Smooth muscle cell (in vitro differentiated cells): ENCODE results near the gene OR4K15. TPM values are rescaled to one million over a fixed set of nuclear protein-coding genes. Genes with fewer than 3 reads are reported as not detected.

Experiments
- DNase-seq: peaks from one replicate; lab custom pipeline; 2025; ENCODE audit not compliant: unreplicated experiment; lab: John Stamatoyannopoulos, UW
- H2AFZ ChIP-seq: fragments of 200-600 bp; sonication (generic); 2 replicates; pipeline ENCODE4 v1.6.0; 2016; ENCODE audit warnings: antibody characterized with exemption, low read depth, mild to moderate bottlenecking
- H3F3A ChIP-seq: fragments of 200-600 bp; sonication (generic); 2 replicates; pipeline ENCODE4 v1.6.0; 2017; ENCODE audit warnings: antibody characterized with exemption, low read depth
- H3K27ac ChIP-seq: fragments of 200-600 bp; sonication (generic); 2 replicates; pipeline ENCODE4 v1.5.1; 2016; ENCODE audit warnings: low read depth, mild to moderate bottlenecking
- H3K27me3 ChIP-seq: fragments of 200-600 bp; sonication (generic); 2 replicates; pipeline ENCODE4 v1.6.1; 2016; ENCODE audit warnings: low read depth, mild to moderate bottlenecking
- H3K36me3 ChIP-seq: fragments of 200-600 bp; sonication (generic); 2 replicates; pipeline ENCODE4 v1.5.1; 2016; ENCODE audit warnings: low read depth
- H3K4me1 ChIP-seq: fragments of 200-600 bp; sonication (generic); 2 replicates; pipeline ENCODE4 v1.5.1; 2016; ENCODE audit warnings: low read depth
- H3K4me2 ChIP-seq: fragments of 200-600 bp; sonication (generic); 2 replicates; pipeline ENCODE4 v1.6.0; 2016; ENCODE audit warnings: mild to moderate bottlenecking
- H3K4me3 ChIP-seq: fragments of 200-600 bp; sonication (generic); 2 replicates; pipeline ENCODE4 v1.5.1; 2016; ENCODE audit warnings: mild to moderate bottlenecking
- H3K79me2 ChIP-seq: fragments of 200-600 bp; sonication (generic); 2 replicates; pipeline ENCODE4 v1.6.0; 2016; ENCODE audit warnings: low read depth, mild to moderate bottlenecking
- H3K9ac ChIP-seq: fragments of 200-600 bp; sonication (generic); 2 replicates; pipeline ENCODE4 v1.6.0; 2016; ENCODE audit warnings: low read depth
- H3K9me3 ChIP-seq: fragments of 200-600 bp; sonication (generic); replicated peaks from 2 replicates; pipeline ENCODE4 v1.5.1; 2016; ENCODE audit warnings: low read depth
- H4K20me1 ChIP-seq: fragments of 200-600 bp; sonication (generic); 2 replicates; pipeline ENCODE4 v1.6.0; 2016; ENCODE audit warnings: low read depth
- CTCF ChIP-seq: fragments of 200-600 bp; sonication (generic); IDR thresholded peaks from 2 replicates; pipeline ENCODE4 v1.5.1; 2017; ENCODE audit warnings: borderline replicate concordance, mild to moderate bottlenecking, antibody characterized with exemption; ENCODE audit not compliant: insufficient read depth, poor library complexity, severe bottlenecking
- WGBS: methylation state at CpG from one replicate; pipeline ENCODE4 v1.1.7; 2016; ENCODE audit warnings: low lambda C conversion rate; 5-methylcytosine and 5-hydroxymethylcytosine counted together
- polyA plus RNA-seq: library from polyadenylated mRNA; unstranded; fragments of >200 nt; fragmentation: Nextera tagmentation; extraction: Ambion mirVana; gene quantifications from 2 replicates; pipeline ENCODE4 v1.2.1, GENCODE V29; 2016
- total RNA-seq: library from RNA; depleted of rRNA; stranded (reverse); fragments of >200 nt; gene quantifications from 2 replicates; pipeline ENCODE4 v1.2.3, GENCODE V29; 2014

OR4K15 gene
- total and polyA plus RNA-seq, 2 experiments from 2014 or later, result not detected

- no peak for DNase-seq
- H3K4me2 ChIP-seq, result no peak within 1 kb of the TSS
- H3K36me3 ChIP-seq, result no peaks in the 10 kb centered on the region
- no peaks in the 10 kb centered on the region for H3K27me3 ChIP-seq
- no peaks in the 10 kb centered on the region for H3K4me1 ChIP-seq
- H4K20me1 ChIP-seq, result no peaks in the 10 kb centered on the region
- no peak within 1 kb of the TSS for H3K9ac ChIP-seq
- no peak within 1 kb of the TSS for H2AFZ ChIP-seq
- no peak for TF ChIP-seq CTCF
- no peak within 1 kb of the TSS for H3K27ac ChIP-seq
- H3K4me3 ChIP-seq, result no peak within 1 kb of the TSS
- H3K79me2 ChIP-seq, result no peaks in the 10 kb centered on the region
- H3F3A ChIP-seq, result no peaks in the 10 kb centered on the region
- WGBS, result 63% methylated on average over 2 of the region's 2 CpGs
- H3K9me3 ChIP-seq, result no peaks in the 10 kb centered on the region
Measured at GRCh38 chr14:20019257-20019865, 44.0 kb downstream of the OR4K15 start, which contains the start of gene OR4K14. OR4K14 (minus strand) TSS chr14:20019307; CDS start chr14:20015193, 4,114 bp downstream.

Other genes starting within 250 kb of the OR4K15 start
- gene OR4Q3, start 232.0 kb upstream of the OR4K15 start, total RNA-seq, result not detected in 2 replicates
- not detected in 2 replicates for gene OR4Q3, start 232.0 kb upstream of the OR4K15 start, polyA plus RNA-seq
- gene OR4M1, start 202.1 kb upstream of the OR4K15 start, total RNA-seq, result not detected in 2 replicates
- gene OR4M1, start 202.1 kb upstream of the OR4K15 start, polyA plus RNA-seq, result not detected in 2 replicates
- not detected in 2 replicates for gene OR4N2, start 171.8 kb upstream of the OR4K15 start, total RNA-seq
- not detected in 2 replicates for gene OR4N2, start 171.8 kb upstream of the OR4K15 start, polyA plus RNA-seq
- gene OR4K2, start 100.4 kb upstream of the OR4K15 start, total RNA-seq, result not detected in 2 replicates
- gene OR4K2, start 100.4 kb upstream of the OR4K15 start, polyA plus RNA-seq, result not detected in 2 replicates
- gene OR4K5, start 55.0 kb upstream of the OR4K15 start, total RNA-seq, result not detected in 2 replicates
- gene OR4K5, start 55.0 kb upstream of the OR4K15 start, polyA plus RNA-seq, result not detected in 2 replicates
- gene OR4K1, start 44.7 kb upstream of the OR4K15 start, total RNA-seq, result not detected in 2 replicates
- not detected in 2 replicates for gene OR4K1, start 44.7 kb upstream of the OR4K15 start, polyA plus RNA-seq
- not detected in 2 replicates for gene OR4Q2, start 26.6 kb downstream of the OR4K15 start, total RNA-seq
- not detected in 2 replicates for gene OR4Q2, start 26.6 kb downstream of the OR4K15 start, polyA plus RNA-seq
- gene OR4K14, start 43.7 kb downstream of the OR4K15 start, total RNA-seq, result not detected in 2 replicates
- not detected in 2 replicates for gene OR4K14, start 43.7 kb downstream of the OR4K15 start, polyA plus RNA-seq
- gene OR4K13, start 60.4 kb downstream of the OR4K15 start, total RNA-seq, result not detected in 2 replicates
- gene OR4K13, start 60.4 kb downstream of the OR4K15 start, polyA plus RNA-seq, result not detected in 2 replicates
- gene OR4L1, start 84.5 kb downstream of the OR4K15 start, total RNA-seq, result not detected in 2 replicates
- not detected in 2 replicates for gene OR4L1, start 84.5 kb downstream of the OR4K15 start, polyA plus RNA-seq
- not detected in 2 replicates for gene OR4K17, start 135.1 kb downstream of the OR4K15 start, total RNA-seq
- gene OR4K17, start 135.1 kb downstream of the OR4K15 start, polyA plus RNA-seq, result not detected in 2 replicates
- not detected in 2 replicates for gene OR4N5, start 163.2 kb downstream of the OR4K15 start, total RNA-seq
- not detected in 2 replicates for gene OR4N5, start 163.2 kb downstream of the OR4K15 start, polyA plus RNA-seq
- not detected in 2 replicates for gene OR11G2, start 215.3 kb downstream of the OR4K15 start, total RNA-seq
- not detected in 2 replicates for gene OR11G2, start 215.3 kb downstream of the OR4K15 start, polyA plus RNA-seq
- gene OR11H6, start 248.1 kb downstream of the OR4K15 start, total RNA-seq, result not detected in 2 replicates
- gene OR11H6, start 248.1 kb downstream of the OR4K15 start, polyA plus RNA-seq, result not detected in 2 replicates